Measurements from ENCODE around the gene FAM53A.
"Not testable (repeated sequence)": the region's sequence is repeated elsewhere in the genome, so short reads cannot be mapped to it uniquely, and the experiment has no call there.

Gene FAM53A

DNA sequence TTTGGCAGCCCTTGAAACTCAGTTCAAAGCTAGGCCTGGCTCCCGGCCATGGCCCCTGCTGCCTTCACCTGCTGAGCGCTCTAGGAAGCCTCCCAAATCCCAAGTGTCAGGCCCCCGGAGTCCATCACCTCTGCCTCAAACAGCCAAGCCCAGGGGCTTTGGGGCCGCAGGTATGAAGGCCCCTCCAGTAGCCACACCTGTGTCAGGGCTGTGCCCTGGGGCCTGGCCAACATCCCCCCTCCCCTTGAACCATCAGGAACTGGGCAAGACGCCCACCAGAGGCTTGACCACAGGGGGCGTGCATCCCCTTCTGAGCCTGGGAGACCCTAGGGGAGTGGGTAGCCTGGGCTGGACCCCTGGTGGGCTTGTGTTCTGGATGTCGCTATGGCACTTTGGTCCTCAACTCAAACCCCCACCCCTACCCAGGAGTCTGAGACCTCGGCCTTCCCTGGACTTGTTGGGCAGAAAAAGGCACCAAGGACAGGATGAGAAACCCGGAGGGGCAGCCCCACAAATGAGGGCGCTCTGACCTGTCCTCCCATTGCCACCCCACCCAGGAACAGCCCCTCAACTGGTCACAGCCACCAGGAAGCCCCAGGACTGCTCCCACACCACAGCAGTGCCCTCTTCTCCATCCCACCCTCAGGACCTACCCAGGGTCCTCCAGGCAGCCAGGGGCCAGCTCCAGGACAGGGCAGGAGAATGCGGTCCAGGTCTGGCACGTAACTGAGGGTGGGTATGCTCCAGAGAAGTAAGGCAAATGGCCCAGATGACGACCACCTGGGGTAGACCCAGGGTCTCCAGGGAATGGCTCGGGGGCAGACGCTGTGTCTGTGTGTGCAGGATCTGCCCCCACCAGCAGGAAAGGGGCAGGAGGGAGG lies 32.2 kb upstream of the FAM53A start:
- DNase-seq: no peak

- DNase-seq: no peak
Observed at GRCh38 chr4:1715002-1715758, 31.1 kb upstream of the FAM53A start.

- no peak for DNase-seq
Observed at GRCh38 chr4:1714303-1715001, 30.3 kb upstream of the FAM53A start.

- no peak for DNase-seq
Observed at GRCh38 chr4:1713003-1713851, 29.1 kb upstream of the FAM53A start.

DNA sequence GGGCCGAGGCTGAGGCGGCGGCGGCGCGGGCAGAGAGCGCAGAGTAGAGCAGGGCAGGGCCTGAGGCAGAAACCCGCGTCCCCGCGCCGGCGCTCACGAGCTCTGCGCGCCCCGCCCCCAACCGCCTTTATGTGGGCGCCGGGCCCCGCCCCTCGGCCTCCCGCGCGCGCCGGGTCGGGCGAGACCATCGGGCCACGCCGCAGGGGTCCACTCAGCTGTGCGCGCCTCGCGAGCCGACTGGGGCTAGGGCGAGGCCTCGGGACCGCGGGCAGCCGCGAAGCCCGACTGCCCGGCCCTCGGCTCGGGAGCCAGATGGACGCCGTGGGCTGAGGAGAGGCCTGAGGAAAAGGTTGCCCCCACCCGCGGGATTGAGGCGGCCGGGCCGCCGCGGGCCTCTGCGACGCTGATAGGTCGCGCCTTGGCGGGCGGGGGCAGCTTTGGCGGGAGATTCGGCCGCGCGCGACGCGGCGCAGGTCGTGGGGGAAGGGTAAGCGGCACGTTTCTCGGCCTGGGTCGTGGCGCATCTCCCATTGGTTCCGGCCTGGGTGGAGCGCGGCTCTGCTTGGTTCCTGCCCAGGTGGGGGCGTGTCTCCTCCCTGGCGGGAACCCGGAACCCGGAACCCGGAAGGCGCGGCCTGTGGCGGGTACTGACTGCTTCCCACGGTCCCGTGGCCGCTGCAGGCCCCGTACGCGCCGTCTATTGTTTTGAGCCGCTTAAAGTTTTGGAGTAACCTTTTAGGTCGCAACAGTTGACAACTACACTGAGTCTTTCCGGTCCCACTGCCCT lies 28.3 kb upstream of the FAM53A start, which contains the start of gene SLBP:
Gene SLBP (minus strand): TSS at position 104 of the 787 bp plus-strand sequence. CDS start 131 bp downstream, outside the sequence.
- DNase-seq: peak; percentile 99

DNA sequence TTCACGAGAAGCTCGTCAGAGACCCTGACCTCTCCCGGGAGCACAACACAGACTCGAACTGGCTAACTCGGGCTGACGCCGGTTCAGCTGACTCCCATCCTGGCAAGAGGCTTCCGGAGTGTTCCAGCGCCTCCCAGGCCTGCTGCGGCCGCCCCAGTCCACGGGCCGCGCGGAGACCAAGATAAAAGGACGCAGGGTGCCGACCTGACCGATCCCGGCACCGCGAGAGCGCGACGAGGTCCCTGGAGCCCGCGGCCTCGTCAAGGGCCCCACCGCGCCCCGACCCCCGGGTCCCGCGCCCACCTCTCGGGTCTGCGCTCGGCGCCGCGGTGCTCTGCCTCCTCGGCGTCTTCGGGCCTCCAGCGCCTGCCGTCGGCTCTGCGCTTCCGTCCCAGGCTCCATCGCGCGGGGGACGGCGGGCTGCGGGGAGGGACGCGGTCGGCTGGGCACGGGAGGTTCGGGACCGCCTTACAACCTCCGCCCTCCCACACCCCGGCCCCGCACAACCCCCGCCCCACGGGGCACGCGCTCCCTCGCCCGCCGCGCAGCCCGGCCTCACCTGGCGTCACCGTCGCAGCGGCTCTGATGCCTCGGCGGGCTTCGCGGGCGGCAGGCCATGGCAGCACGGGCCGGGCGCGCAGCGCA lies 27.6 kb upstream of the FAM53A start:
- DNase-seq: peak; percentile 35

- DNase-seq: no peak
Observed at GRCh38 chr4:1711055-1711570, 27.0 kb upstream of the FAM53A start.

DNA sequence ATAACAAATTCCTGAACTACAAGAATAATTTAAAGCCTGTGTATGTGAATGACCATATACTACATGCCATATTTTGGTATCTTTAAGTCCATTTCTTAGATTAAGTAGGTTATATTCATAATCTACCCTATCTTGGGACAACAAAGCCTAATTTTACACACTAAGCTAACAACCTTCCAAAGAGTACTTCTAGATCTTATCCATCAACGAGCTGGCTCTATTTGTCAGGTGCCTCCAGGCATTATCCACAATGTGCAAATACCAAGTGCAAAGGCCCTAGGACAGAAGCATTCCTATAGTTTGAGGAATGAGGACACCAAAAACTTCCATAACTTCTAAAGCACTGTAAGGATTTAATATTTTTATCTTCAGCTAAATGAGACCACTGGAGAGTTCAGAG lies 24.5 kb upstream of the FAM53A start:
- no peak for DNase-seq

GRCh38 chr4:1706358-1706757 lies 22.2 kb upstream of the FAM53A start:
- DNase-seq: no peak

- DNase-seq: no peak
Observed at GRCh38 chr4:1705732-1706131, 21.6 kb upstream of the FAM53A start.

DNA sequence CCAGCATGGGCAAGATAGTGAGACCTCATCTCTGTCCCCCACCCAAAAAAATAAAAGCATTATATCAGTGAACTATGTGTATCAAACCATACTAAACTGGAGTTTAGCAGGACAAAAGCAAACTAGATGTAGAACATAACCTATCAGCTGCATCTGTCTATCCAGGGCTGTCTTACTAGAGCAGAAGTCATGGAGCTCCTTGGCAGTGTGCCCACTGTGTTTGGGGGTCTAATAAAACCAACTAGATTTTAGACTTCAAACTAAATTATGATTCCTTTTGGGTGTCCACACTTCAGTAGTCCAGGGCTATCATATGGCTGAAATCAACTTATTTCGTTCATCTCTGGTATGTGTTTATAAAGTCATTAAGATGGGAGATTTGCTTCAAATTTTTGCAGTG lies 19.8 kb upstream of the FAM53A start:
- DNase-seq: no peak

GRCh38 chr4:1701671-1702070 lies 17.6 kb upstream of the FAM53A start:
- DNase-seq: not testable (repeated sequence)

GRCh38 chr4:1695913-1696312 lies 11.8 kb upstream of the FAM53A start:
- no peak for DNase-seq

- peak; percentile 85 for DNase-seq
Observed at GRCh38 chr4:1693131-1693896, 9.2 kb upstream of the FAM53A start.

- DNase-seq: no peak
Observed at GRCh38 chr4:1691737-1692373, 7.7 kb upstream of the FAM53A start.

- DNase-seq: no peak
Observed at GRCh38 chr4:1690698-1691097, 6.6 kb upstream of the FAM53A start.

DNA sequence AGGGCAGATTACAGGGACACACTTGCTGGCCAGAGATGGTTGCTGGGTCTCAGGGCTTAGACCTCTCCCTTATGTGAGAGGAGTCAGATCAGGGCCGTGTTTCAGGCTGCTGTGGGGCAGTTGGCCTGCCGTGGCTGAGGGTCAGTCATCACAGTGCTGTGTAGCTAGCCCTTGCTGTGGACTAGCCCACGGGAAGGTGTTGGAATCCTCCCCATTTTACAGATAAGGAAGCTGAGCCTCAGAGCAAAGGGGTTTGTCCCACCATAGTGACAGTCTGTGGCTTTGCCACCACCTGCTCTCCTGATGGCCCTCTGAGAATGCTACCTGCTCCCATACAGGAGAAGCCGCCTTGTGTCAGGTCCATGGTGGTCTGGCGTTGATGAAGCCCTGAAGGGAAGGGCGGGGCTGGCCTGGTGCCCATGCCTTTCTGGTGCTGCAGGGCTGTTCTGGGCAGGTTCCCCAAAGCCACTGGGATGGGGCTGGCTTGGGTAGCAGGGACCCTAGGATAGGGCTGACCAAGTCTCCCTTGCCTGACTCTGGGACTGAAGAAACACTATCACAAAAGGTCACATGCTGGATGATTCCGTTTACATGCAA lies 2.4 kb upstream of the FAM53A start:
- DNase-seq: no peak

GRCh38 chr4:1685235-1686150 lies 1.4 kb upstream of the FAM53A start:
- no peak for DNase-seq

Data from CD4-positive, alpha-beta T cell treated with Interleukin-12 subunit alpha and Interleukin-12 subunit beta, for 1 hour (primary cell).